ENCODE data around the gene FRMD5. TPM values are rescaled to one million over a fixed set of nuclear protein-coding genes. Genes with fewer than 3 reads are reported as not detected.

The FRMD5 gene
- total RNA-seq, 1 experiment from 2014 or later = 6.5 TPM

- Histone ChIP-seq H4K20me1 (ENCODE audit: insufficient read depth) (no peaks in the 10 kb centered on the region), H3K4me1 (replicated peaks; ENCODE audit: insufficient read depth) (peaks cover 19% of the 10 kb centered on the region), H3K27ac (peak overlapping the region; percentile 32), H3K79me2 (ENCODE audit: low read depth) (no peaks in the 10 kb centered on the region), H3K9me2 (ENCODE audit: insufficient read depth) (no peaks in the 10 kb centered on the region), H3K4me2 (peak overlapping the region; percentile 27; the same call in 1 of the 2 replicates), H3K27me3 (ENCODE audit: insufficient read depth, low read depth) (no peaks in the 10 kb centered on the region), H3F3A (ENCODE audit: insufficient read depth, low read depth) (peaks cover 8% of the 10 kb centered on the region), H3K4me3 (no peak overlapping the region), H3K9me3 (ENCODE audit: insufficient read depth, low read depth) (no peaks in the 10 kb centered on the region), H2AFZ (no peak overlapping the region), H3K36me3 (ENCODE audit: low read depth) (no peaks in the 10 kb centered on the region)
- CTCF ChIA-PET = interaction anchor here (0.5 kb wide), 1 partner anchor 414 kb away, joined by 3 read pairs; no protein-coding TSS in a partner anchor
- POLR2A ChIA-PET (ENCODE audit: unreplicated experiment) = no interaction called here
- TF ChIP-seq CTCF (conservative IDR thresholded peaks at IDR 0.05) (no peak), EZH2 (IDR thresholded peaks at IDR 0.05; ENCODE audit: low read depth) (no peak)
- intact Hi-C loops (cut with micrococcal nuclease; ENCODE audit: unreplicated experiment) = no loop called here
- peak in 1 of 2 experiments; percentile 73 for DNase-seq
- BruUV-seq (replicated peaks) = no TSS peak
Observed at GRCh38 chr15:44087578-44088465, 107.2 kb downstream of the FRMD5 start.

- intact Hi-C loops (cut with micrococcal nuclease; ENCODE audit: unreplicated experiment) = no loop called here
- no peaks in the 10 kb centered on the region for H3K79me2 ChIP-seq (ENCODE audit: low read depth)
- no peaks in the 10 kb centered on the region for H3K27me3 ChIP-seq (ENCODE audit: insufficient read depth, low read depth)
- no peaks in the 10 kb centered on the region for H3K36me3 ChIP-seq (ENCODE audit: low read depth)
- H4K20me1 ChIP-seq (ENCODE audit: insufficient read depth) = no peaks in the 10 kb centered on the region
- H3K4me1 ChIP-seq (replicated peaks; ENCODE audit: insufficient read depth) = peaks cover 19% of the 10 kb centered on the region
- DNase-seq = peak; percentile 12 to 45
- H3F3A ChIP-seq (ENCODE audit: insufficient read depth, low read depth) = peaks cover 8% of the 10 kb centered on the region
- H3K4me2 ChIP-seq = no peak overlapping the region
- no peaks in the 10 kb centered on the region for H3K9me3 ChIP-seq (ENCODE audit: insufficient read depth, low read depth)
- H3K9me2 ChIP-seq (ENCODE audit: insufficient read depth) = no peaks in the 10 kb centered on the region
- POLR2A ChIA-PET (ENCODE audit: unreplicated experiment) = interaction anchor here (0.6 to 0.7 kb wide), 4 partner anchors 17 to 747 kb away, joined by 3 to 9 read pairs (median 5); no protein-coding TSS in a partner anchor
- no peak overlapping the region for H3K4me3 ChIP-seq
- TF ChIP-seq CTCF (conservative IDR thresholded peaks at IDR 0.05) (no peak), EZH2 (IDR thresholded peaks at IDR 0.05; ENCODE audit: low read depth) (no peak)
- H3K27ac ChIP-seq = no peak overlapping the region
- no peak overlapping the region for H2AFZ ChIP-seq
- CTCF ChIA-PET = interaction anchor here (0.6 kb wide), 1 partner anchor 644 kb away, joined by 4 read pairs; no protein-coding TSS in a partner anchor
- no TSS peak for BruUV-seq (replicated peaks)
Observed at GRCh38 chr15:44084770-44085169, 110.3 kb downstream of the FRMD5 start.

- H3K9me3 ChIP-seq (ENCODE audit: insufficient read depth, low read depth) = no peaks in the 10 kb centered on the region
- no peaks in the 10 kb centered on the region for H4K20me1 ChIP-seq (ENCODE audit: insufficient read depth)
- H3K27ac ChIP-seq = no peak overlapping the region
- no peak overlapping the region for H3K4me3 ChIP-seq
- H3K79me2 ChIP-seq (ENCODE audit: low read depth) = no peaks in the 10 kb centered on the region
- intact Hi-C loops (cut with micrococcal nuclease; ENCODE audit: unreplicated experiment) = no loop called here
- CTCF ChIA-PET = no interaction called here
- no peak overlapping the region for H2AFZ ChIP-seq
- H3K9me2 ChIP-seq (ENCODE audit: insufficient read depth) = no peaks in the 10 kb centered on the region
- no TSS peak for BruUV-seq (replicated peaks)
- POLR2A ChIA-PET (ENCODE audit: unreplicated experiment) = interaction anchor here (0.6 to 0.7 kb wide), 2 partner anchors 19 to 748 kb away, joined by 3 to 9 read pairs; no protein-coding TSS in a partner anchor
- no peaks in the 10 kb centered on the region for H3K27me3 ChIP-seq (ENCODE audit: insufficient read depth, low read depth)
- TF ChIP-seq CTCF (conservative IDR thresholded peaks at IDR 0.05) (no peak), EZH2 (IDR thresholded peaks at IDR 0.05; ENCODE audit: low read depth) (no peak)
- H3F3A ChIP-seq (ENCODE audit: insufficient read depth, low read depth) = peaks cover 8% of the 10 kb centered on the region
- H3K4me2 ChIP-seq = no peak overlapping the region
- H3K36me3 ChIP-seq (ENCODE audit: low read depth) = no peaks in the 10 kb centered on the region
- H3K4me1 ChIP-seq (replicated peaks; ENCODE audit: insufficient read depth) = peaks cover 19% of the 10 kb centered on the region
- DNase-seq = no peak
Observed at GRCh38 chr15:44084171-44084570, 110.9 kb downstream of the FRMD5 start.
